Kidney tubule cell (primary cell): ENCODE data around the gene FAM3B.

Experiments used
- DNase-seq: peaks from one replicate; pipeline ENCODE4 v3.0.0-alpha.2; 2018; ENCODE audit warnings: low spot score

FAM3B gene

GRCh38 chr21:41398251-41398650, 81.7 kb downstream of the FAM3B start:
- DNase-seq, result no peak

GRCh38 chr21:41398831-41399230, 82.2 kb downstream of the FAM3B start:
- DNase-seq, result no peak

- no peak for DNase-seq
Measured at GRCh38 chr21:41399246-41399800, 82.7 kb downstream of the FAM3B start.

GRCh38 chr21:41402231-41402630, 85.6 kb downstream of the FAM3B start:
- DNase-seq, result no peak

- no peak for DNase-seq
Measured at GRCh38 chr21:41402796-41403195, 86.2 kb downstream of the FAM3B start.

- no peak for DNase-seq
Measured at GRCh38 chr21:41403331-41403730, 86.7 kb downstream of the FAM3B start.

- DNase-seq, result no peak
Measured at GRCh38 chr21:41403966-41404365, 87.4 kb downstream of the FAM3B start.

- no peak for DNase-seq
Measured at GRCh38 chr21:41405321-41405720, 88.7 kb downstream of the FAM3B start.

GRCh38 chr21:41406340-41406739, 89.7 kb downstream of the FAM3B start:
- no peak for DNase-seq
